ENCODE results near the gene TTLL13. TPM values are rescaled to one million over a fixed set of nuclear protein-coding genes. Genes with fewer than 3 reads are reported as not detected.

The TTLL13 gene, protein sequence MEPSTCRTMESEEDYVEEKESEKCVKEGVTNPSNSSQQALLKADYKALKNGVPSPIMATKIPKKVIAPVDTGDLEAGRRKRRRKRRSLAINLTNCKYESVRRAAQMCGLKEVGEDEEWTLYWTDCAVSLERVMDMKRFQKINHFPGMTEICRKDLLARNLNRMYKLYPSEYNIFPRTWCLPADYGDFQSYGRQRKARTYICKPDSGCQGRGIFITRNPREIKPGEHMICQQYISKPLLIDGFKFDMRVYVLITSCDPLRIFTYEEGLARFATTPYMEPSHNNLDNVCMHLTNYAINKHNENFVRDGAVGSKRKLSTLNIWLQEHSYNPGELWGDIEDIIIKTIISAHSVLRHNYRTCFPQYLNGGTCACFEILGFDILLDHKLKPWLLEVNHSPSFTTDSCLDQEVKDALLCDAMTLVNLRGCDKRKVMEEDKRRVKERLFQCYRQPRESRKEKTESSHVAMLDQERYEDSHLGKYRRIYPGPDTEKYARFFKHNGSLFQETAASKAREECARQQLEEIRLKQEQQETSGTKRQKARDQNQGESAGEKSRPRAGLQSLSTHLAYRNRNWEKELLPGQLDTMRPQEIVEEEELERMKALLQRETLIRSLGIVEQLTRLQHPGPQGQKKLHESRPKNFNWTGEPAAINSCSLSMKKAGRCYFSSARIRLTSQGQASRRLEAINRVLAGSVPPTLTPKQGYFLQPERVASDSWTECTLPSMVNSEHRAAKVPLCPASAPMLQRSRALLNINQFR
- total RNA-seq: 0.33 to 0.77 TPM (median 0.47 TPM) in 3 replicates

- TF ChIP-seq, protein P1, sequence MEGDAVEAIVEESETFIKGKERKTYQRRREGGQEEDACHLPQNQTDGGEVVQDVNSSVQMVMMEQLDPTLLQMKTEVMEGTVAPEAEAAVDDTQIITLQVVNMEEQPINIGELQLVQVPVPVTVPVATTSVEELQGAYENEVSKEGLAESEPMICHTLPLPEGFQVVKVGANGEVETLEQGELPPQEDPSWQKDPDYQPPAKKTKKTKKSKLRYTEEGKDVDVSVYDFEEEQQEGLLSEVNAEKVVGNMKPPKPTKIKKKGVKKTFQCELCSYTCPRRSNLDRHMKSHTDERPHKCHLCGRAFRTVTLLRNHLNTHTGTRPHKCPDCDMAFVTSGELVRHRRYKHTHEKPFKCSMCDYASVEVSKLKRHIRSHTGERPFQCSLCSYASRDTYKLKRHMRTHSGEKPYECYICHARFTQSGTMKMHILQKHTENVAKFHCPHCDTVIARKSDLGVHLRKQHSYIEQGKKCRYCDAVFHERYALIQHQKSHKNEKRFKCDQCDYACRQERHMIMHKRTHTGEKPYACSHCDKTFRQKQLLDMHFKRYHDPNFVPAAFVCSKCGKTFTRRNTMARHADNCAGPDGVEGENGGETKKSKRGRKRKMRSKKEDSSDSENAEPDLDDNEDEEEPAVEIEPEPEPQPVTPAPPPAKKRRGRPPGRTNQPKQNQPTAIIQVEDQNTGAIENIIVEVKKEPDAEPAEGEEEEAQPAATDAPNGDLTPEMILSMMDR (IDR thresholded peaks at IDR 0.05; ENCODE audit: unreplicated experiment): no peak
- H3K27ac Mint-ChIP-seq: no peak within 1 kb of the TSS
- DNase-seq (ENCODE audit: low spot score in 2 of 2, unreplicated experiment in 2 of 2): peak; percentile 95 to 98
- peak within 1 kb of the TSS; percentile 75 for H3K4me3 Mint-ChIP-seq
- H3K27me3 Mint-ChIP-seq (ENCODE audit: low read depth): peaks cover 2% of the 10 kb centered on the region
- peaks cover 6% of the 10 kb centered on the region for H3K4me1 Mint-ChIP-seq
- no peaks in the 10 kb centered on the region for H3K36me3 Mint-ChIP-seq
- H3K9me3 Mint-ChIP-seq: no peaks in the 10 kb centered on the region
Observed at GRCh38 chr15:90249203-90249863, at the start of gene TTLL13. Gene TTLL13 (plus strand): TSS chr15:90249556. CDS start chr15:90250631, 1,075 bp downstream.

- H3K36me3 Mint-ChIP-seq: no peaks in the 10 kb centered on the region
- no peaks in the 10 kb centered on the region for H3K27me3 Mint-ChIP-seq (ENCODE audit: low read depth)
- DNase-seq (ENCODE audit: low spot score in 2 of 2, unreplicated experiment in 2 of 2): no peak
- peak overlapping the region; percentile 77 for H3K4me3 Mint-ChIP-seq
- H3K27ac Mint-ChIP-seq: peak overlapping the region; percentile 38
- TF ChIP-seq, protein P1 (IDR thresholded peaks at IDR 0.05; ENCODE audit: unreplicated experiment): no peak
- H3K9me3 Mint-ChIP-seq: no peaks in the 10 kb centered on the region
- peaks cover 11% of the 10 kb centered on the region for H3K4me1 Mint-ChIP-seq
Observed at GRCh38 chr15:90200534-90201129, 48.7 kb upstream of the TTLL13 start.

GRCh38 chr15:90201130-90201943 lies 48.0 kb upstream of the TTLL13 start, which contains the start of gene SEMA4B:
Gene SEMA4B (plus strand): TSS chr15:90201330. CDS start chr15:90201579, 249 bp downstream.
- Mint-ChIP-seq H3K4me3 (peak within 1 kb of the TSS; percentile 85), H3K36me3 (no peaks in the 10 kb centered on the region), H3K27ac (peak within 1 kb of the TSS; percentile 66), H3K27me3 (ENCODE audit: low read depth) (no peaks in the 10 kb centered on the region), H3K4me1 (peaks cover 11% of the 10 kb centered on the region), H3K9me3 (no peaks in the 10 kb centered on the region)
- DNase-seq (ENCODE audit: low spot score in 2 of 2, unreplicated experiment in 2 of 2): peak; percentile 70 to 77
- TF ChIP-seq, protein P1 (IDR thresholded peaks at IDR 0.05; ENCODE audit: unreplicated experiment): no peak

- peak overlapping the region; percentile 85 for H3K4me3 Mint-ChIP-seq
- no peaks in the 10 kb centered on the region for H3K27me3 Mint-ChIP-seq (ENCODE audit: low read depth)
- no peaks in the 10 kb centered on the region for H3K36me3 Mint-ChIP-seq
- TF ChIP-seq, protein P1 (IDR thresholded peaks at IDR 0.05; ENCODE audit: unreplicated experiment): no peak
- no peak for DNase-seq (ENCODE audit: low spot score in 2 of 2, unreplicated experiment in 2 of 2)
- H3K9me3 Mint-ChIP-seq: no peaks in the 10 kb centered on the region
- H3K27ac Mint-ChIP-seq: peak overlapping the region; percentile 66
- peaks cover 11% of the 10 kb centered on the region for H3K4me1 Mint-ChIP-seq
Observed at GRCh38 chr15:90201944-90202375, 47.4 kb upstream of the TTLL13 start.
